Measurements from ENCODE around the gene CPLANE2. TPM values are rescaled to one million over a fixed set of nuclear protein-coding genes. Genes with fewer than 3 reads are reported as not detected.
"Not testable (repeated sequence)": the region's sequence is repeated elsewhere in the genome, so short reads cannot be mapped to it uniquely, and the experiment has no call there.

The CPLANE2 gene
- total RNA-seq, 1 donor from 2014 or later = 12.3 TPM

DNA sequence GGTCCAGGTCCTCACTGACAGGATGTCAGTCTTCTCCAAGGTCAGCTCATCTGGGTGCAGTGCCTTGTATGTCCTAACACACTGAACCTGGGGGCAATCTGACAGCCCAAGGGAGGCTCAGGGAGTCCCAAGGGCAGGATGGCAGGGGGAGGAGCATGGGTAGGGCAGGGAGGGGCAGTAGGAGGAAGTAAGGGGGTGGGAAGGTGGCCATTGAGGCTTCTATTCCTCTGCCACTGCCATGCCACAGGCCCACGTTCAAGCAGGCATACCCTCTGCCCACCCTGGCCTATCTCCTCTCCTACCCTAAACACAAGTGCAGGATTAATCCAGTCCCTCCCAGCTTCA is 37.9 kb downstream of the CPLANE2 start:
- no peak overlapping the region for H3K27ac Mint-ChIP-seq (ENCODE audit: unreplicated experiment)
- H3K4me3 Mint-ChIP-seq (ENCODE audit: unreplicated experiment) = no peak overlapping the region
- H3K27me3 Mint-ChIP-seq (ENCODE audit: low read depth) = no peaks in the 10 kb centered on the region
- DNase-seq (ENCODE audit: low spot score) = no peak
- H3K9me3 Mint-ChIP-seq (ENCODE audit: low read depth) = no peaks in the 10 kb centered on the region
- peaks cover 5% of the 10 kb centered on the region for H3K36me3 Mint-ChIP-seq (ENCODE audit: low read depth)
- TF ChIP-seq, protein P1, sequence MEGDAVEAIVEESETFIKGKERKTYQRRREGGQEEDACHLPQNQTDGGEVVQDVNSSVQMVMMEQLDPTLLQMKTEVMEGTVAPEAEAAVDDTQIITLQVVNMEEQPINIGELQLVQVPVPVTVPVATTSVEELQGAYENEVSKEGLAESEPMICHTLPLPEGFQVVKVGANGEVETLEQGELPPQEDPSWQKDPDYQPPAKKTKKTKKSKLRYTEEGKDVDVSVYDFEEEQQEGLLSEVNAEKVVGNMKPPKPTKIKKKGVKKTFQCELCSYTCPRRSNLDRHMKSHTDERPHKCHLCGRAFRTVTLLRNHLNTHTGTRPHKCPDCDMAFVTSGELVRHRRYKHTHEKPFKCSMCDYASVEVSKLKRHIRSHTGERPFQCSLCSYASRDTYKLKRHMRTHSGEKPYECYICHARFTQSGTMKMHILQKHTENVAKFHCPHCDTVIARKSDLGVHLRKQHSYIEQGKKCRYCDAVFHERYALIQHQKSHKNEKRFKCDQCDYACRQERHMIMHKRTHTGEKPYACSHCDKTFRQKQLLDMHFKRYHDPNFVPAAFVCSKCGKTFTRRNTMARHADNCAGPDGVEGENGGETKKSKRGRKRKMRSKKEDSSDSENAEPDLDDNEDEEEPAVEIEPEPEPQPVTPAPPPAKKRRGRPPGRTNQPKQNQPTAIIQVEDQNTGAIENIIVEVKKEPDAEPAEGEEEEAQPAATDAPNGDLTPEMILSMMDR (IDR thresholded peaks at IDR 0.05) = no peak
- H3K4me1 Mint-ChIP-seq (ENCODE audit: low read depth) = no peaks in the 10 kb centered on the region

DNA sequence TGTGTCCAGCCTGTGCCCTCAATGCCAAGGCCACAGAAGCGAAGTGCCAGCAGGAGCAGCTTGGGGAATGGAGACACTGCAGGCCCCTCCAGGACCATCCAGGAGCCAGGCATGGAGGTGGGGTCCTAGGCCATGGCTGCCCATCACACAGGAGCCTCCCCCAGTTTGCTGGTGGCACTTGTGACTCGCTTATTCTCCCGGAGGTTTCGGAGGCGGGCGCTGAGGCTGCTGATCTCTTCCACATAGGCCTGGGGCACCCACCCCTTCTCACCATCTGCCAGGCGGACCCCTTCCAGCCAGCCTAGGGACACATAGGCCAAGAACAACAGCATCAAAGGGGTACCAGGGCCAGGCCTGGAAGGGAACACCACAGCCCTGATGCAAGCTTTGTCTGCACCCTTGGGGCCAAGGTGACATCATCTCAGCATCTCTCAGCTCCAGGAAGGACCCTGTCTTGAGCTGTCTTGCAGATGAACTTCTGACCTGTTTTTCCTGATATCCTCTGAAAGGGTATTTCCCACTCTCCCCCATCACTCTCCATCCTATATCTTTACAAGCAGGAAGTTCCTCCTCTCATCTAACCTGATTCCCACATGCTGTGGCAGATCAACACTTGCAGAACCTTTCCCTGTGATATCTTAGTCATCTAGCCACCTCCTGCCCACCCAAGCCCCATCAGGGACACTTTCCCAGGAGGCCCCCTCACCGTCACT is 38.4 kb downstream of the CPLANE2 start:
- H3K27ac Mint-ChIP-seq (ENCODE audit: unreplicated experiment) = no peak overlapping the region
- H3K9me3 Mint-ChIP-seq (ENCODE audit: low read depth) = no peaks in the 10 kb centered on the region
- H3K4me1 Mint-ChIP-seq (ENCODE audit: low read depth) = no peaks in the 10 kb centered on the region
- DNase-seq (ENCODE audit: low spot score) = no peak
- H3K36me3 Mint-ChIP-seq (ENCODE audit: low read depth) = peaks cover 4% of the 10 kb centered on the region
- TF ChIP-seq, protein P1 (IDR thresholded peaks at IDR 0.05) = no peak
- H3K4me3 Mint-ChIP-seq (ENCODE audit: unreplicated experiment) = no peak overlapping the region
- no peaks in the 10 kb centered on the region for H3K27me3 Mint-ChIP-seq (ENCODE audit: low read depth)

DNA sequence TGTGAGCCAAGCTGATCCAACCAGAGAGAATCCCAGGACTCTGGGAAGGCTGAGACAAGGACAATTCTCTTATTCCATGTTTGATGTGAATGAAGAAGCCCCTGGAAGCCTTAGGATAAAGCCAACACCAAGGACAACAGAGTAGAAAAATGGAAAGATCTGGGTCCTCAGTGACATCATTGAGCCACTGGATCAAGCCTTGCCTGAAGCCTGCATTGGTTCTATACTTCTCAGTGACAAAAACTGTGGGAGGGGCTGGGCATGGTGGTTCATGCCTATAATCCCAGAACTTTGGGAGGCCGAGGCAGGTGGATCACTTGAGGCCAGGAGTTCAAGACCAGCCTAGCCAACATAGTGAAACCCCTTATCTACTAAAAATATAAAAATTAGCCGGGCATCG is 40.1 kb downstream of the CPLANE2 start:
- Mint-ChIP-seq H3K4me1 (ENCODE audit: low read depth) (peaks cover 4% of the 10 kb centered on the region), H3K27me3 (ENCODE audit: low read depth) (no peaks in the 10 kb centered on the region), H3K9me3 (ENCODE audit: low read depth) (no peaks in the 10 kb centered on the region), H3K27ac (ENCODE audit: unreplicated experiment) (no peak overlapping the region), H3K36me3 (ENCODE audit: low read depth) (peaks cover 2% of the 10 kb centered on the region), H3K4me3 (ENCODE audit: unreplicated experiment) (no peak overlapping the region)
- DNase-seq (ENCODE audit: low spot score) = no peak
- TF ChIP-seq, protein P1 (IDR thresholded peaks at IDR 0.05) = no peak

DNA sequence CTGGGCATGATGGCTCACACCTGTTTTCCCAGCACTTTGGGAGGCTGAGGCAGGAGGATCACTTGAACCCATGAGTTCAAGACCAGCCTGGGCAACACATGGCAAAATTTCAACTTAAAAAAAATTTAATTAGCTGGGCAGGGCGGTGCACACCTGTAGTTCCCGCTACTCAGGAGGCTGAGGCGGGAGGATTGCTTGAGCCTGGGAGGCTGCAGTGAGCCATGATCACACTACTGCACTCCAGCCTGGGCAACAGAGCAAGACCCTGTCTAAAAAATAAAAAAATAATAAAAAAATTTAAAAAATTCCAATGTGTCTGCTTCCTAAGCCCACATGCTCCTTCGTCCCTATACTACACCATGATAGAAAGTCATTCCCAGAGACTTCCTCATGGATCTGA is 40.8 kb downstream of the CPLANE2 start:
- H3K9me3 Mint-ChIP-seq (ENCODE audit: low read depth); H3K4me1 Mint-ChIP-seq (ENCODE audit: low read depth); DNase-seq (ENCODE audit: low spot score); H3K36me3 Mint-ChIP-seq (ENCODE audit: low read depth); H3K27ac Mint-ChIP-seq (ENCODE audit: unreplicated experiment); H3K27me3 Mint-ChIP-seq (ENCODE audit: low read depth); H3K4me3 Mint-ChIP-seq (ENCODE audit: unreplicated experiment): not testable (repeated sequence)

DNA sequence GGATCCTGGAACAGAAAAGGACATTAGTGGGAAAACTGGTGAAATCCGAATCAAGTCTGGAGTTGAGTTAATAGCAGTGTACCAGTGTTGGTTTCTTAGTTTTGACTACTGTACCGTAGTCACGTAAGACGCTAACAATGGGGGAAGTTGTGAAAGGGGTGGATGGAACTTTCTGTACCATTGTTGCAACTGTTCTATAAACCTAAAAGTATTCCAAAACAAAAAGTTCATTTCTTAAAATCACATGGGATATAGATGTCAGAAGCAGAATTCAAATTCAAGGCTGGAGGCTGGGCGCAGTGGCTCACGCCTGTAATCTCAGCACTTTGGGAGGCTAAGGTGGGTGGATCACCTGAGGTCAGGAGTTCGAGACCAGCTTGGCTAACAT is 41.5 kb downstream of the CPLANE2 start:
- TF ChIP-seq, protein P1 (IDR thresholded peaks at IDR 0.05) = no peak
- Mint-ChIP-seq H3K4me1 (ENCODE audit: low read depth) (peaks cover 15% of the 10 kb centered on the region), H3K27me3 (ENCODE audit: low read depth) (no peaks in the 10 kb centered on the region), H3K27ac (ENCODE audit: unreplicated experiment) (no peak overlapping the region), H3K9me3 (ENCODE audit: low read depth) (no peaks in the 10 kb centered on the region), H3K36me3 (ENCODE audit: low read depth) (peaks cover 2% of the 10 kb centered on the region), H3K4me3 (ENCODE audit: unreplicated experiment) (no peak overlapping the region)
- DNase-seq (ENCODE audit: low spot score) = no peak

DNA sequence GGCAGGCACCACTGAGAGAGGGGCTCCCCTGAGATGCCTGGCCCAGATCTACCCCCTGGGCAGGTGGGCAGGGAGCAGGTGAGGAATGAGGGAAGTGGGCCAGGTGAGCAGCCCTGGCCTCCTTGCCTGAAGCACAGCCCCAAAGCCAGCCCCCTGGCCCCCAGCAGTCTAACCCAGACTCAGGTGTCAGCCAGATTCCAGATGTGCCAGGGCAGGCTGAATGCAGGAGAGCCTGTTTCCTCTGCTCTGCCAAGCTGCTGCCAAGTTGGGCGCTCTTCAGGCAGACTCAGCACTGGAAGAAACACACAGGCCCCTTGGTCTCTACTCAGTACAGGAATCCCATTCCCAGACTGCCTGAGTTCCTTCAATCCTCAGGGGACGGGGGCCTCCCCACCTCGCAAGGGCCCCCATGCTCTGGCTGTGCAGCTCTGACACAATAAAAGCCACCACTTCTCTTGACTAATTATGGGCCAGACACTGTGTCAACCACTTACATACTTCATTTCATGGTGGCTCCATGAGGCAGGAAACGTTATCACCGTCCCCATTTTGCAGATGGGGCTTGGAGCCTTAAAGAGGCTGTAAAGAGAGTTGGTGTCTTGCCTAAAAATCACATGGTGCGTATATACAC is 45.0 kb downstream of the CPLANE2 start:
- no peaks in the 10 kb centered on the region for H3K27me3 Mint-ChIP-seq (ENCODE audit: low read depth)
- DNase-seq (ENCODE audit: low spot score) = no peak
- no peak overlapping the region for H3K4me3 Mint-ChIP-seq (ENCODE audit: unreplicated experiment)
- no peaks in the 10 kb centered on the region for H3K9me3 Mint-ChIP-seq (ENCODE audit: low read depth)
- TF ChIP-seq, protein P1 (IDR thresholded peaks at IDR 0.05) = no peak
- H3K36me3 Mint-ChIP-seq (ENCODE audit: low read depth) = no peaks in the 10 kb centered on the region
- no peak overlapping the region for H3K27ac Mint-ChIP-seq (ENCODE audit: unreplicated experiment)
- H3K4me1 Mint-ChIP-seq (ENCODE audit: low read depth) = peaks cover 35% of the 10 kb centered on the region

Data from chondrocyte (in vitro differentiated cells).